Ecto neural progenitor cell (in vitro differentiated cells): ENCODE measurements around the gene PISD.

Source experiments
- DNase-seq: peaks from one replicate; pipeline ENCODE4 v3.0.0-alpha.2; 2018; ENCODE audit warnings: low spot score

The PISD gene

GRCh38 chr22:31625661-31626426 lies 36.2 kb downstream of the PISD start:
- DNase-seq: peak; percentile 82

- no peak for DNase-seq
Observed at GRCh38 chr22:31625257-31625640, 36.8 kb downstream of the PISD start.

- no peak for DNase-seq
Observed at GRCh38 chr22:31623592-31624304, 38.3 kb downstream of the PISD start.

GRCh38 chr22:31622980-31623379 lies 39.0 kb downstream of the PISD start:
- DNase-seq: no peak

GRCh38 chr22:31621507-31622124 lies 40.4 kb downstream of the PISD start:
- no peak for DNase-seq

GRCh38 chr22:31620756-31621480 lies 41.1 kb downstream of the PISD start:
- no peak for DNase-seq

GRCh38 chr22:31619611-31620300 lies 42.3 kb downstream of the PISD start:
- DNase-seq: no peak

GRCh38 chr22:31618471-31619176 lies 43.4 kb downstream of the PISD start:
- DNase-seq: no peak

- no peak for DNase-seq
Observed at GRCh38 chr22:31618057-31618456, 44.0 kb downstream of the PISD start.

GRCh38 chr22:31616315-31616980 lies 45.6 kb downstream of the PISD start:
- DNase-seq: no peak

GRCh38 chr22:31615940-31616314 lies 46.1 kb downstream of the PISD start:
- no peak for DNase-seq

GRCh38 chr22:31615491-31615860 lies 46.5 kb downstream of the PISD start:
- DNase-seq: no peak

- DNase-seq: no peak
Observed at GRCh38 chr22:31614781-31615490, 47.1 kb downstream of the PISD start.

- no peak for DNase-seq
Observed at GRCh38 chr22:31613904-31614296, 48.1 kb downstream of the PISD start.

- no peak for DNase-seq
Observed at GRCh38 chr22:31613286-31613903, 48.6 kb downstream of the PISD start.

- DNase-seq: no peak
Observed at GRCh38 chr22:31612891-31613285, 49.1 kb downstream of the PISD start.

- no peak for DNase-seq
Observed at GRCh38 chr22:31611061-31611760, 50.8 kb downstream of the PISD start.

GRCh38 chr22:31610611-31611010 lies 51.4 kb downstream of the PISD start:
- no peak for DNase-seq

- no peak for DNase-seq
Observed at GRCh38 chr22:31609716-31610115, 52.3 kb downstream of the PISD start.
